ENCODE results near the gene ENPP7.

ENPP7 gene

DNA sequence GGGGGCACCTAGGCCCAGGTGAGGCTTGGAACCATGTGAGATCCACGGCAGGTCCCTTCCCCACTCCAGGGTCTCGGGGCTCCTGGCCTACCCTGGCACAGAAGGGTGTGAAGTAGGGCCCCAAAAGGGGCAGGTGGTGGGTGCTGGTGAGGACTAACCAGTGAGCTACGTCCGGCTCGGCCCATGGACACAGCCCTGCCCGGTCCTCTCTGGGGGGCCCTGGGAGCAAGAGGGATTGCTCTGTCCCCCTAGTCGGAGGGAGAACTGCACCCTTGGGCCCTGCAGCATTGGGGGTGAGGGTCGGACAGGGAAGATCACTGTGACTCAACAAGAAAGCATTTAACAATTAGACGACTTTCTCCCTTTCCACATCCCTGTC, 2.9 kb downstream of the ENPP7 start:
- no peak for DNase-seq

DNA sequence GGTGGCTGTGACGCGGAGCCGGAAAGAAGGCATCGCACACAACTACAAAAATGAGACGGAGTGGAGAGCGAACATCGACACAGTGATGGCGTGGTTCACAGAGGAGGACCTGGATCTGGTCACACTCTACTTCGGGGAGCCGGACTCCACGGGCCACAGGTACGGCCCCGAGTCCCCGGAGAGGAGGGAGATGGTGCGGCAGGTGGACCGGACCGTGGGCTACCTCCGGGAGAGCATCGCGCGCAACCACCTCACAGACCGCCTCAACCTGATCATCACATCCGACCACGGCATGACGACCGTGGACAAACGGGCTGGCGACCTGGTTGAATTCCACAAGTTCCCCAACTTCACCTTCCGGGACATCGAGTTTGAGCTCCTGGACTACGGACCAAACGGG, 4.4 kb downstream of the ENPP7 start:
- DNase-seq: no peak

DNA sequence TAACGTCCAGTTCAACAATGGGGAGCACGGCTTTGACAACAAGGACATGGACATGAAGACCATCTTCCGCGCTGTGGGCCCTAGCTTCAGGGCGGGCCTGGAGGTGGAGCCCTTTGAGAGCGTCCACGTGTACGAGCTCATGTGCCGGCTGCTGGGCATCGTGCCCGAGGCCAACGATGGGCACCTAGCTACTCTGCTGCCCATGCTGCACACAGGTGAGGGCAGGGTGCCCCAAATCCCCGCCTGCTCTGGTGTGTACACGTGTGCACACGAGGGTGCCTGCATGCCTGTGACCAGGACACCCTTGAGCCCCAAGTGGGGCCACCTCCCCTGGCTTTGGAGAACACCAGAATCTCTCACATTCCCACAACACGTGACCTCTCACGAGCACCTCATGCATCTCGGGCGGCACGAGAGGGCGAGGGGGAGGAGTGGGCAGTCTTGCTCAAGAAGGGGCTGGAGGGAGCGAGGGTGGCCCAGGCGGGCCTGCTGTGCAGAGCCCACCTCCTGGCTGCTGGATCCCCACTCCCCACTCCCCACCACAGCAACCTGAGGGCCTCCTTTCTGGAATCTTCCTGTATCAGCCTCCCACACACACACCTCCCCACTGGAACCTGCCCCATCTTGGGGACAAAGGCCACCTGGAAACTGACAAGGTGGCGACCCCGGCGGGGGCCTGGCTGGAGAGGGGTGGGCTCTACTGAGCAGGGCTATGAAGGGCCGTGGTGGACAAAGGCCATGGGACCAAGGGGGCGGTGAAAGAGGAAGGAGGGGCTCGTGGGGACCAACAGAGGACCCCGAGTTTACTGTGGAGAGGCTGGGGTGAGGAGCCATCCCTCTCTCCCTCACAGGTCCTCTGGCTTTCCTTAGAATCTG, 6.5 kb downstream of the ENPP7 start:
- DNase-seq: no peak

DNA sequence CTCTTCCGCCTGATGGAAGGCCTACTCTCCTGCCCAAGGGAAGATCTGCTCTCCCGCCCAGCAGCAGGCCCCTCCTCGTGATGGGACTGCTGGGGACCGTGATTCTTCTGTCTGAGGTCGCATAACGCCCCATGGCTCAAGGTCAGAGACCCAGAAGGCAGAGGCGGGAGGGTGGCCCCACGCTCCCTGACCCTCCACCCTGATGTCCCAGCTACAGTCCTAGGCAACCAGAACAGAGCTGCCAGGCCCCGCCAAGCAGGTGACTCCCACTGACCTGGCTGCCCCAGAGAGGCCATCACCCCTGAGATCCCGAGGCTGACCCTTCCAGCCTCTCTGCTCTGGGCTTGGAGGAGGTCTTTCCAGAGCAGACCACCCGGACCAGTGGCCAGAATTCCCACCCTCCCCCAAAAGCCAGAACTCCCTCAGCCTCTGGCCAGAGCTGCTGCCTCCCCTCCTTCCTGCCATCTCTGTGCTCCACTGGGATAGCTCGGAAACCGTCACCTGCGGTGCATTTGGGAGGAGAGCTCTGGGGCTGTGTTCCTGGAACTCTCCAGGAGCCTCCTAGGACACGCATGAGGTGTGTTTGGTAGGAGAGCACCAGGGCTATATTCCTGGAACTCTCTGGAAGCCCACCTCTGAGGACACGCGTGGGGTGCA, 7.3 kb downstream of the ENPP7 start:
- DNase-seq: no peak

DNA sequence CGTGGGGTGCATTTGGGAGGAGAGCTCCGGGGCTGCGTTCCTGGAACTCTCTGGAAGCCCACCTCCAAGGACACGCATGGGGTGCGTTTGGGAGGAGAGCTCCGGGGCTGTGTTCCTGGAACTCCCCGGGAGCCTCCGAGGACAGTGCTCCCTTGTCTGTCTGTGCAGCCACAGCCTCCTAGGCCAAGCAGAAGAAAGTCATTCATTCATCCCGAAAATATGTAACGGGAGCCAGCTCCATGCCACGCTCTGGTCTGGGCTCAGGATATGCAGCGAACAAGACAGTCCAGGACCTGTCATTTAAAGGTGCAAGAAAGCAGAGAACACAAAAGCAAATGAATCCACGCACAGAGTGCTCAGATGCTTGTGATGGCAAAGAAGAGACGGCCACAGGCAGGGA, 7.9 kb downstream of the ENPP7 start:
- no peak for DNase-seq

DNA sequence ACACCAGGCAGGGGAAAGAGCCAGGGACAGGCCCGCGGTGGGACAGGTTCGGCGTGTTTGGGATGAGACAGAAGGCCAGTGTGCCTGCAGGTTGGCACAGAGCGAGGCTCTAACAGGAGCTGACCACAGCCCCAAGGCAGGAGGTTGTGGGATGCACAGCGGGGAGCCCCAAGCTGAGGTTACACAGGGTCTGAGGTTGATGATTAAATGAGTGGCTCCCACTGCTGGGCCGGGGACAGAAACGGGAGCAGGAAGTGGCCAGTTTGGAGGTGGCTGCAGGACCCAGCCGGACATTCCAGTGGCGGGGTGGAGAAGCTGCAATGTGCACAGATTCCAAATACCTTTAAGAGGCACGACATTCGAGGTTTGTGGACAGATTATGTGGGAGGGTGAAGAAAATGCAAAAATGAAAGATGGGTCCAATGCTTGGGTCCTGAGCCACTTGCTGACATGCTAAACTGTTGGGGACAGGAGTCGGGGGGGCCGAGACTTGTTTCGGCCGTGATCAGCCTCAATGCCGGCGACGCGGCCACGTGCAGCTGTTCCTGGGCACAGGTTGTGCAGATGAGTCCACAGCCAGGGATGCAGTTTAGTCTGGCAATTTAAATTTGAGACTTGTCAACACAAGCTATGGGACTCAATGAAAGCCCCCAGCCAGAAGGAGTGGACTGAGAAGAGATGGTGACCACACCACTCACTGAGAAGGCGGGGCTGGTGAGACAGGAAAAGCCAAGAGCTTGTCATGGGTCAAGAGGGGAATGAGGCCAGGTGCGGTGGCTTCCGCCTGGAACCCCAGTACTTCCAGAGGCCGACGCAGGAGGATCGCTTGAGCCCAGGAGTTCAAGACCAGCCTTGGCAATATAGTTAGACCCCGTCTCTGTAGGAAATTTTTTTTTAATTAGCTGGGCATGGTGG, 8.7 kb downstream of the ENPP7 start:
- DNase-seq: no peak

DNA sequence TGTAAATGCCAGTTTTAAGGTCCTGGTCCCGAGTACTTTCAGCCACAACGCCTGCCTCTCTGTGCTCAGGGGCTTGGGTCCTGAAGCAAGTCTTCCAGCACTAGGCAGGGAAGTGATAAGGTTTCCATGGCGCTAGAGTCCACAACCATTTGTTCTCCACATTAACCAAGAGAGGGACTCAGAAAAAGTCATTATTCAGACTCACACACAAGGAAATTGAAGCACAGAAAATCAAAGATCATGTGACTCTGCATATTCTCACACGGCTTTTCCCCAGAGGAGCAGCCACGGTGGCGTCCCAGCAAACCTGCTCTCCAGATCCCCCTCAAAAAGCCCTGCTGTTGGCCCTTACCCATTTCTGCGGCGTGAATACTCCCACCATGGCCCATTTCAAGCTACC, 9.7 kb downstream of the ENPP7 start:
- DNase-seq: no peak

DNA sequence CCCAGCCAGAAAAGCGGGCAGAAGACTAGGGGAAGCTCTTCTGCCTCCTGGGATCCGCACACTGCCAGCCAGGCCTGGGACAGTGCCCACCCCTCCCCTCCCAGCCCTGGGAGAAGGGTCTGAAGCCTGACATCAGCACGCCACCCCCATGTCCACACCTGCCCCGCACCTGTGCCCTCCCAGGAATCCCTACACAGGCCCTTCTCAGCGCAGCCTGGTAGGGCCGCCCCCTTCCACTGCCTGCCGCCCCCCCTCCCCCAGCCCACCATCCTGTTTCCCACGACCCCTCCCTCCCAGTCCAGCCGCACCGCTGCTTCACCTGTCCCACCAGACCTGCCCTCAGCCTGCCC, 10.6 kb downstream of the ENPP7 start:
- no peak for DNase-seq

DNA sequence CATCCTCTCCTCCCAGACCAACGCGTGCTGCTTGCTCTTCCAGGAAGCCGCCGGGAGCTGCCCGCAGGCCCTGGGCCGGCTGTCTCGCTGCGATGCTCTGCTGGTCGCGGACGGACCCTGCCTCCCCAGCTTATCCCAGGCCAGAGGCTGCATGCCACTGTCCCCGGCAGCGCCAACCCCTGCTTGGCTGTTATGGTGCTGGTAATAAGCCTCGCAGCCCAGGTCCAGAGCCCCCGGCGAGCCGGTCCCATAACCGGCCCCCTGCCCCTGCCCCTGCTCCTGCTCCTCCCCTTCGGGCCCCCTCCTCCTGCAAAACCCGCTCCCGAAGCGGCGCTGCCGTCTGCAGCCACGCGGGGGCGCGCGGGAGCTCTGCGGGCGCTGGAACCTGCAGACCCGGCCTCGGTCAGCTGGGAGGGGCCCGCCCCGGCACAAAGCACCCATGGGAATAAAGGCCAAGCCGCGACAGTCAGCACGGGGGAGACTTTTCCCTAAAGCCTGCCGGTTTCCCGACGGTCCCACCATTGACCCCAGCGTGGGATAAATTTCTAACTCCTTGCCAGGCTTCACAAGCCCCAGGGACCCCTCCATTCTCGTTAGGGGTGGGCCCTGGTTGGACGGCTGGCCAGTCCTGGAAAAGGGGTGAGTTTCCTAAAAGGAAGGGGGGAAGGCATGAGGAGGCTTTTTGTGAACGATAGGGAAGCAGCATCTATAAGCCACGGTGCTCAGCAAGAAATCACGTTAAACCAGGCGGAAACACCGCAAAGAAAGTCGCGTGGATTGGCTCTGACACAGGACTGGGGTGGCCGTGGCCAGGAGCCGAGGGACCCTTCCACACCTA, 11.2 kb downstream of the ENPP7 start:
- peak; percentile 22 for DNase-seq

DNA sequence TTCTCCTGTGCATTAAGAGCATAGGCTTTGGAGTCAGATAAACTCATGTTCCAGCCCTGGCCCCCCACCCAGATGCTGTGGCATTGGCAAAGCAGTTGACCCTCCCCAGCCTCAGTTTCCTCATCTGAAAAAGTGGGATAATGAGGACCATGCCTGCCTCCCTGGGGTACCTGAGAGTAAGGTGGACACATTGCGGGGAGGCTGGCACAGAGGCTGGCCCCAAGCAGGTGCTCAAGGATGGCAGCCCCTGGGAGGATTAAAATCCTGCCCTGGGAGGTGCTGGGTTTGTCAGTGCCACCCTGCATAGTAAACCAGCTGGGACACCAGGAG, 11.8 kb downstream of the ENPP7 start:
- no peak for DNase-seq

DNA sequence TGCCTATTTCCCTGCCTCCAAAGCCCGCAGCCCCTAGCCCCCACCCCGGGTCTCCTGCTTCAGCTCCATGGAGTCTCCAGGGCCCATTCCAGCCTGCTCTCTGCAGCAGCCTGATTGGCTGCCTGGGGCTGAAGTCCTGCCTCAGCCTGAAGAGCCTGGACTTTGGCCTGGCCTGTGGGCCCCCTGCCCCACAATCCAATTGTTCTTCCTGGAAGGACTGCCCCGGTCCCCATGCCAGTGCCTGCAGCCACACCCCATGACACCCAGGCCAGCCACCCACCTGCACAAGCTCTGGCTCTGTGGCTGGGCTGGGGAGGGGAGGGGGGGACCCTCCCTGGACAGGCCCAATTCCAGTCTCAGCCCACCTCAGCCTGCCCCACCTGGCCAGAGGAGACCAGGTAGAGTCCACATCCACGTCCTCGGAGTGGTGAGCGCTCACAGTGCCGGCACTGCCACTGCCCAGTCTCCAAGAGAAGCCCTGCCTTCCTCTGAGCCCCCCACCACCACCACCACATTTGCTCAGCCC, 12.3 kb downstream of the ENPP7 start:
- DNase-seq: no peak

DNA sequence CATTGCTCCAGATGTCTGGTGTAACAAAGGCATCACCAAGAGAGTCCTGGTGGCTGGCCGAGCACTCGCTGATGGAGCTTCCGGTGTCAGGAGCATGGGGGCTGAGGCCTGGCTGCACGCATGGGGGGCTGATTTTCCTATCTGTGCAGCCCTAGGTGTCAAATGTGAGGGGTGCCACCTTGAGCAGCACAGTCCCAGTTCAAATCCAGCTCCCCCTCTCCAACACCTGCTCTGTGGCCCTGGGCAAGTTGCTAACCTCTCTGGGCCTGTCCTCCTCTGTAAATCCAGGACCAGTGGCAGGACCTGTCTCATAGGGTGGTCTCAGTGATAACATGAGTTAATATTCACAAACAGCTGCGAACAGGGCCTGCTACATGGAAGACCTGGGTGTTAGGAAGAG, 12.9 kb downstream of the ENPP7 start:
- DNase-seq: no peak

DNA sequence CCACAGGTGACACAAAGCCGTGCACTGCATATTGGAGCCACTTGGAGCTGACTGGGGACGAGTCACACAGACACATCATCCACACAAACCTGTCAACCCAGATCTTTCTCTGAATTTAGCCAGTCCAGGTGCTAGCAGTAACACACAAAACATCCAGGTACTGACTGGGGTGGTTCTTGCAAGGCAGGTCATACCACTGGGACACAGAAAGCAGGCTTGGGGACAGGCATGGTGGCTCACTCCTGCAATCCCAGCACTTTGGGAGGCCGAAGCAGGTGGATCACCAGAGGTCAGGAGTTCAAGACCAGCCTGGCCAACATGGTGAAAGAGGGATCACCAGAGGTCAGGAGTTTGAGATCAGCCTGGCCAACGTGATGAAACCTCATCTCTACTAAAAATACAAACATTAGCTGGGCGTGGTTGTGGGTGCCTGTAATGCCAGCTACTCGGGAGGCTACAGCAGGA, 14.9 kb downstream of the ENPP7 start:
- no peak for DNase-seq

DNA sequence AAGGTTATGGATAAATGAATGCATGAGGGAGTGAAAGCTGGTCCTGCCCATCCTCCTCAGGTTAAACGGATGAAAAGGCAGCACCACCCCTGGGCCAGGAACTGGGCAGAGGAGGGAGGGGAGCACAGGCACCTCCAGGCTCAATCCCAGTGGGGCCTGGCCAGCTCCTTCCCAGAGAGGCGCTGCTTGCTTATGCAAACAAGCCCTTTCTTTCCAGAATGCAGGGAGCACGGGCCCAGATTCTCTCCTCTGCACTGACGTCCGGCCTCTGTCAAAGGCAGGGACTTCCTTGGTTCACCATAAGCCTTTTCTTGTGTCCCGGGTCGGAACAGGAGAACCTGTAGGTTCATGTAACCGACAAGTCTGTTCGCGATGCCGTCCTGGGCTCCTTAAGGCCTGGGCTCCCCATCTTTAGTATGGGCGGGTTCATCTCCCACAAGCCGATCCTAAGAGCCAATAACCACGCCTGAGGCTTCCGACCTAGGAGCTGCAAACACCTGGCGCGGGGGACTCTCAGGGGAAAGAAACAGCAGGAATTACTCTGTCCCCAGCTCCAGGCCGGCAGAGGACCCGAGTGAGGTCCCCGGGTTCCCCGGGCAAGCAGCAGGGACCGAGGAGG, 16.3 kb downstream of the ENPP7 start:
- DNase-seq: no peak

DNA sequence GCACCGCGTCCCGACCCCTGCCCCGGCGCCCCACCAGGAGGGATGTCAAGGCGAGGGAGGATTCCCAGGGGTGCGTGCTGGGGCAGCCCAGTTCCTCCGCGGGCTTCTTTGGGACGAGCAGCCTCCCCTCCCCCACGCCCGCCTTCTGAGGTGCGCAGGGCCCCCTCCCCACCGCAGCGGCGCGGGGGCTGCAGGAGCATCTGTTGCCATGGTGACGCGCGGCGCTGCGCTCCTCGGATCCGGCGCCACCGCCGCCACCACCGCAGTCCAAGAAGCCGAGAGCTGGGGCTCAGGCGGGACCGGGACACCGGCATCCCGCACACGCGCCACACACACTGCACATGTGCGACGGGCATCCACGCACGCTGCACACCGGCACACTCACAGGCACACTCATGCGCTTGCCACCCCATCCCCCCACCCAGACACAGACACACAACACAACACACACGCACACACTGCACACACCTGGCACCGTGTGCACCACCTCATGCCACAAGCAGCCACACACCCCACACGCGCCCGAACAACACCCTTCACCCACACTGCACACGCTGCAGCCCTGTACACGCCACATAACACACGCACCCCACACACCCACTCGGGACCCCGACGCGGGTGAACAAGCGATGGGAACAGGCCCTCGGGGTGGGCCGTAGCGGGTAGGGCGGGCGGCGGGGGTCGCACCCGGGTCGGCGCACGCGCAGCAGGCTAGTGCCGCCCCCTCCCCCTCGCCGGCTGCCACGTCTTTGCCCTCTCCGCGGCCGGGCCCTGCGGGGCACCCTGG, 17.0 kb downstream of the ENPP7 start:
- DNase-seq: no peak

DNA sequence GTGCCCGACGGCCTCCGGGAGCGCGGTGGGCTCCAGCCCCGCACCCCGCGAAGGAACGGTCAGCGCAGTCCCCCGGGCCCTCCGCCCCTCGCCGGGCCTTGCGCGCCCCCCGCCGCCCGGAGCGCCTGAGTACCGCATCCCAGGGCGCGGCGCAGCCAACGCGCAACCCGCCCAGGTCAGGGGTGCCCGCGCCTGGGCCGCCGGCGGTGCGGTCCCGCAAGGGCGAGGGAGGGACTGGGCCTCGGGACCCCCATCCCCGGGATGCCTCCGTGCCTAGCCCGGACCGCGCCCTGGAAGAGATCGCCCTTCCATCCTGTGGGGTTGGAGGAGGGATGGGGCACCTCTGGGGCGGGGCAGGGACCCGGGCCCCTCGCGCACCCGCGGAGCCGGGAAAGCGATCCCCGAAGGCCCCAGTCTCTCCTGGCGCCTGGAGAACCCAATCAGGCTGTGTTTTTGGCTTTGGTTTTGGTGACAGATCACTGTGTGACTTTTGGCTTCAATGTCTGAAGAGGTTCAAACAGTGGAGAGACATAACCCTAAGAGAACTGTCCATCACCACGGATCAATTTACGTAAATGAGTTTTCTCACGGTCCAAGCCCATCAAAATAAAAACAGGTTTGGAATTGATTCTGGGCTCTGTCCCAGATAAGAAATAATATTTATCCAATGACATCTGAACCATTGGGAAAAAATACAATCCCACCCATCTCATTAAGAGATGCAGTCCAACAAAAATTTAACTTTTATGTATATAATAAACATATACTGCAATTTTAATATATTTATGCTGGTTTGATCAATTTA, 17.8 kb downstream of the ENPP7 start:
- DNase-seq: no peak

DNA sequence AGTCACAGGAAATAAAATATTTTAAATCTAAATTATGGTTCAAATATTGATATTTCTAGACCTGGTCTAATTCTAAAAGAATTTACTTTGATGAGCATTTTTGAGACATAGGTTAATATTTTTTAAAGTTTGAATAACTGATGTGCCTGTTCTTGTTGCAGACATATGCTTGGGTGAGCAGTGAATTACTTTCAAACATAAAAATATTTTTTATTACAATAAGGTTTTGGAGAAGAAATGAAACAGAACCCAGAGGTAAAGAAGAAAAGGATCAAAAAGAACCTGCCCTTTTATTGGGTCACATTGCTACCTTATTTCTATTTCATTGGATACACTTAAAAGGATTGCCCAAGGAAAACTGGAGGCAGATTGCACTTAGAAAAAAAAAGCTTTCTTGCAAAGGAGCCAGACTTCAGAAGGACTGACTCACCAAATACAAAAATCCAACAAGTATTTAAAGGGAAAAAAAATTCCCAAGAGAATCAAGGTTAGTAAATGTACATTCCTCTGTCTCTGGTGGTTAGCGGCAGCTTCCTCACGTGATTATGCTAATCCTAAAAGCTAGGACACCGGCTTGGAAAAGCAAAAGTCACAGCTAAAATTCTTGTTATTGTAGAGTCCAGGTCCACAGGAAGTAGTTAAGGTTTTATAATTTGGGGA, 18.5 kb downstream of the ENPP7 start:
- peak; percentile 3 for DNase-seq

DNA sequence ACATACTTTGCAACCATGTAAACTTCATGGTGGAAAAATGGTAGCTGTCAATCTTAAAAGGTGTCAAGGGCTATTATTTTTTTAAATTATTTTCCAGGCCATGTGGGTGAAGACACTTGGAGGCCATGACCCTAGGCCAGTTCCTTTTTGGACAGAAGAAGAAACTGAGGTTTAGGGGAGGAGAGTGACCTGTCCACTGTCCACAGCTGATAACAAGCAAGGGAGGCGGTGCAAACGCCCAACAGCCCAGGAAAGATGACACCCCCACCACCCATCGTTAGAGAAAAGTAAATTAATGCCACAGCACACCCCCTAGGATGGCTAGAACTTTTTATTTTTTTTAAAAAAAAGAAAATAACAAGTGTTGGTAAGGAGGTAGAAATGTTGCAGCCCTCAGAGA, 19.2 kb downstream of the ENPP7 start:
- no peak for DNase-seq

DNA sequence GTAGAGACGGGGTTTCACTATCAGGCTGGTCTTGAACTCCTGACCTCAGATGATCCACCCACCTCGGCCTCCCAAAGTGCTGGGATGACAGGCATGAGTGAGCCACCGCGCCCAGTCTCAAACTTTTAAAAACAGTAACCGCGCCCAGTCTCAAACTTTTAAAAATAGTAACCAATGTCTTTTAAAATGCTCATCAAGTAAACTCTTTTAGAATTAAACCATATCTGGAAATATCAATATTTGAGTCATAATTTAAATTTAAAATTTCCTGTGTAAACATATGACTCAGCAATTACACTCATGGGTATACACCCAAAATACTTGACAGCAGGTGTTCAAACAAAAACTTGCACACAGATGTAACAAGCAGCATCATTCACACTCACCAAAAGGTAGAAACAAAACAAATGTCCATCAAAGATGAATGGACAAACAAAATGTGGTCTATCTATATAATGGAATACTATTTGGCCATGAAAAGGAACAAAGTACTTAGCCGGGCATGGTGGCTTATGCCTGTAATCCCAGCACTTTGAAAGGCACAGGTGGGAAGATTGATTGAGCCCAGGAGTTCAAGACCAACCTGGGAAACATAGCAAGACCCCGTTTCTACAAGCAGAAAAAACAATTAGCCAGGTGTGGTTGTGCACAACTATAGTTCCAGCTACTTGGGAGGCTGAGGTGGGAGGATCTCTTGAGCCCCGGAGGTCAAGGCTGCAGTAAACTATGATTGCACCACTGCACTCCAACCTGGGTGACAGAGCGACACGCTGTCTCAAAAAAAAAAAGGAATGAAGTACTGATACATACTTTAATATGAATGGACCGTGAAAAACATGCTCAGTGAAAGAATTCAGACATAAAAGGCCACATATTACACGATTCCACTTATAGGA, 20.2 kb downstream of the ENPP7 start:
- DNase-seq: no peak
